HepG2 (cell line): ENCODE measurements around the gene SMIM12. TPM values are rescaled to one million over a fixed set of nuclear protein-coding genes. Genes with fewer than 3 reads are reported as not detected.

Source experiments
- CREBL2 ChIP-seq: sonication (generic); formaldehyde crosslinking; IDR thresholded peaks from 2 replicates; pipeline ENCODE4 v1.8.1; 2023; ENCODE audit warnings: missing genetic modification reagents, mild to moderate bottlenecking, borderline replicate concordance
- MEF2D ChIP-seq: sonication (generic); formaldehyde crosslinking; IDR thresholded peaks from 2 replicates; pipeline ENCODE4 v1.5.1; 2020; ENCODE audit warnings: mild to moderate bottlenecking, missing genetic modification reagents
- PPARG ChIP-seq: conservative IDR thresholded peaks from 2 replicates; pipeline ENCODE4 v1.6.1; 2016; ENCODE audit warnings: missing biosample characterization, missing genetic modification reagents
- SOX13 ChIP-seq, 3 experiments: fragments of 450-650 bp in 1 of 3; sonication (generic) in 1 of 3; formaldehyde crosslinking in 1 of 3; IDR thresholded peaks in 2 of 3; conservative IDR thresholded peaks in 1 of 3; 2 replicates each; pipeline versions ENCODE4 v1.5.0 to v1.6.1; 2016 to 2020; ENCODE audit warnings: antibody characterized with exemption in 1 of 3, mild to moderate bottlenecking in 1 of 3, missing compliant biosample characterization in 1 of 3, missing genetic modification reagents in 1 of 3, moderate library complexity in 1 of 3
- SOX6 ChIP-seq, 2 experiments: fragments of 450-650 bp in 1 of 2; sonication (generic) in 1 of 2; formaldehyde crosslinking in 1 of 2; IDR thresholded peaks; 2 replicates each; pipeline versions ENCODE4 v1.4.0 to v1.6.1; 2017 to 2020; ENCODE audit warnings: antibody characterized with exemption in 1 of 2, mild to moderate bottlenecking in 1 of 2, missing genetic modification reagents in 1 of 2
- SUZ12 ChIP-seq: fragments of 150-350 bp; IDR thresholded peaks from 2 replicates; pipeline ENCODE4 v1.6.1; 2014; ENCODE audit warnings: low read depth, low read length
- TGIF2 ChIP-seq: IDR thresholded peaks from 2 replicates; pipeline ENCODE4 v1.6.1; 2016; ENCODE audit warnings: control low read depth, missing compliant biosample characterization
- ZNF407 ChIP-seq: sonication (generic); formaldehyde crosslinking; IDR thresholded peaks from one replicate; pipeline ENCODE4 v1.5.1; 2020; ENCODE audit warnings: mild to moderate bottlenecking, missing genetic modification reagents; ENCODE audit errors: not compliant biosample characterization
- polyA plus RNA-seq, 8 experiments: library from polyadenylated mRNA; depleted of rRNA in 3 of 8; stranded (reverse) in 7 of 8; unstranded in 1 of 8; fragments of >200 nt; fragmentation: Illumina TruSeq in 4 of 8; extraction: Trizol in 4 of 8; gene quantifications; 2 replicates each; pipeline versions ENCODE4 v1.2.1 to v1.2.3, GENCODE V29; 2011 to 2016; ENCODE audit warnings: low read depth in 4 of 8, missing spikeins in 1 of 8, mixed read lengths in 1 of 8; ENCODE audit not compliant: insufficient read depth in 1 of 8
- total RNA-seq, 5 experiments: library from RNA; depleted of rRNA; stranded (reverse); fragments of >200 nt; fragmentation: Illumina TruSeq; extraction: Trizol; gene quantifications; 2 replicates each; pipeline ENCODE4 v1.2.3, GENCODE V29; 2016; ENCODE audit warnings: low read depth in 1 of 5

The SMIM12 gene
- total and polyA plus RNA-seq, 2 of the 13 experiments (the other 11 are each of a cell fraction or from before 2014, with no cell fraction given): 20.1 to 41.3 TPM

DNA sequence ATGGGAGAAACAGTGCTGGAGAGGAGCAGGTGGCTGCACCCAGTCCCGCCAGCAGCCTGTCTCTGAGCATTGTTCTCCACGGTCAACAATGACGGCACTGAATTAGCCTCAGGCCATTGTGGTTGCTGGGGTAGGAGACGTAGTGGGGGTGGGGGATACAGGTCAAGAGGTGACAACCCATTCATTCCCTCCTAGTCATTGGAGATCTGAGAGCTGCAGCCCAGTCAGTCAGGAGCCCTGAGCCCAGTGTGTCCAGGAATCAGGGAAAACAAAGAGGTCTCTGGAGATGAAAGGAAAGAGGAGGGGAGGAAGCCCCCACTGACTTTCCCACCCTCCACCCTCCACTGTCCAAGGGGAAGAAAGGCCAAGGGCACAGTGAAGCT lies 15.3 kb downstream of the SMIM12 start (continued):
- no peak for TF ChIP-seq PPARG (CRISPR knock-in tag)
- no peak for TF ChIP-seq ZNF407 (CRISPR knock-in tag)
- TF ChIP-seq MEF2D (CRISPR knock-in tag): no peak
- TF ChIP-seq TGIF2 (CRISPR knock-in tag): no peak
- no peak for TF ChIP-seq SUZ12
- no peak for TF ChIP-seq SOX13 (IDR thresholded peaks at IDR 0.05)
- TF ChIP-seq SOX13 (CRISPR knock-in tag; conservative IDR thresholded peaks at IDR 0.05 in 1 of 2, IDR thresholded peaks at IDR 0.05 in 1 of 2): peak in 1 of 2 experiments; percentile 89; a peak in 2 of 4 replicates
- TF ChIP-seq SOX6 (IDR thresholded peaks at IDR 0.05): no peak
- peak; percentile 42; the same call in 1 of the 2 replicates for TF ChIP-seq SOX6 (CRISPR knock-in tag; IDR thresholded peaks at IDR 0.05)
- TF ChIP-seq CREBL2 (CRISPR knock-in tag): no peak
